GM21367 (cell line): Measurements from ENCODE around the gene QSOX1.

Experiments
- ATAC-seq: cut with Tn5 transposase; IDR thresholded peaks from one replicate; pipeline ENCODE4 v1.9.1; 2021; ENCODE audit not compliant: unreplicated experiment

Gene QSOX1

DNA sequence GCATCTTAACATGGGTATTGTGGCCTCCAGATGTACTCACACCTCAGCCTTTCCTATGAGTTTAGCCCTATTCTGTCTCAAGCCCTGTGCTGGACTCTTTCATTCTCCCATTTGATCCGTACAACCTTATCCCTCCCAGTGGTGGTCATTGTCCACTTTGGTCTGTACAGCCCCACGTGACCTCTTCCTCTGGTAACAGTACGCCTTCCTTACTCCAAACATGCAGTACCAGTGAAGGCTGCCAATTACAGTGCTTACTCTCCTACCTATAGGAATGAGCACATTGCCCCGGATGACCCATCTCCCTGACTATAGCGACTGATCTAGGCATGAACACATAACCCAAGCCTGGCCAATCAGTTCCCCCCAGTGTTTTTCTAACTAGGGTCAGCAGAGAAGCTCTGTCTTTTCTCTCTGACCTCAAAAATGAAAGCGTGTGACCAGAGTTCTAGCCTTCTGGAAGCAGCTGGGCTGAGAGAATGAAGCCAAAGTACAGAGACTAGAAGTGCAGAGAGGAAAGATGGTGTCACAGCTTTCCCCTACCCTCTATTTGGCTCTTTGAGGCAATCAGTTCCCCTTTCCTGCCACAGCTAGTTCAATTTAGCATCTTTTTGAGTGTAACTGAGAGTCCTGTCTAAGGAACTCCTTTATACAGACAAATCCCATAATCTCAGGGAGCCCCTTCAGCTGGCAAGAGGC lies 9.9 kb upstream of the QSOX1 start:
- ATAC-seq: no peak

DNA sequence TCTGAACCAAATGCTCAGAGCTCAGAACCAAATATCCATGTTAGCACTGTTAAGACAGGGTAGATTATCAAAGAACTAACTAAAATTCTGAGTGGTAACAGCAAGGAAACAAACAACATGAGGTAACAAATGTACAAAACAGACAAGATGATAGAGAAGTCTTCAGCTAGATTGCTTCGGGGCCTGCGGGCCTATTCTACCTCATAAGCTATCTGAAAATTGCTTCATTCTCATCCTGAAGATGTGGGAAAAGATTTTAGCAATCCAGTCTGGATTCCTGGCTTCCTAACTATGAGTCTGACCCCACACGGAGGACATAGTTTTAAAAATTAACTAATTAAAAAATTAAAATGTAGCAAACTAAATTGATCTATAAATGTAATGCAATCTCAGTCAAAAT lies 9.2 kb upstream of the QSOX1 start:
- ATAC-seq: no peak

DNA sequence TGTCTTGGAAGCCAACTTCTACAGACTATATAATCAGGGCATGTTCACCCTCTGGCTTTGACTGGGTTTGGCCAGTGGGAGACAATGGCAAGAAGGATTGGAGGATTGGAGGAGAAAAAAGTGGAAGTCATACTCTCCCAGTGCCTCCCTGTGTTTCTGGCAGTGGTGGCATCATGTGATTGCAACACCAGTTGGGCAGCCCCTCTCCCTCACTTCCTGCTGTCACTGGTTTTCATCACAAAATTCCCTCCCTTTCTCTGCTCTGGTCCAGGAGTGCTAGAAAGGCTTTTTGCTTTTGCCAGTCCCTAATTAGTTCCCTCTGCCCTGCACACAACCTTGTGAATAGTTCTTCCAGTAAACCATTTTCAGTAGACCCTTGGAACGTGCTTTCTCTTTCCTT lies 3.7 kb upstream of the QSOX1 start:
- no peak for ATAC-seq

DNA sequence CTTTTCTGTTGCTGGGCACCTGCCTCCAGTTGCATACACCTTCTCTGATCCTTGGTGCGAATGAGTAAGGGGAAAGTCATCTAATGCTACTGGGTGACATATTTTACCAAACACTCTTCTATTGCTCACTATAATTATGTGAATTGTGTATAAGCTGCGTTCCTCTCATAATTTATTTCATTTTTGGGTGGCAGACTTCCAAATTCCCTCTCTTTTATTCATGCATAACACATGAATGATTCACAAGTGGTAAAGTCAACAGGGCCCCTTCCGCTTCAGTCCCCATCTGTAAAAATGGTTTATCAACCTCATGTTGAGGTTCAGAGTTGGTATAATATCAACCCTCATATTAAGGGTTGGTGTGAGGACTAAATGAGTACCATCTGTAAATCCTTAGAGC lies 3.2 kb upstream of the QSOX1 start:
- no peak for ATAC-seq

DNA sequence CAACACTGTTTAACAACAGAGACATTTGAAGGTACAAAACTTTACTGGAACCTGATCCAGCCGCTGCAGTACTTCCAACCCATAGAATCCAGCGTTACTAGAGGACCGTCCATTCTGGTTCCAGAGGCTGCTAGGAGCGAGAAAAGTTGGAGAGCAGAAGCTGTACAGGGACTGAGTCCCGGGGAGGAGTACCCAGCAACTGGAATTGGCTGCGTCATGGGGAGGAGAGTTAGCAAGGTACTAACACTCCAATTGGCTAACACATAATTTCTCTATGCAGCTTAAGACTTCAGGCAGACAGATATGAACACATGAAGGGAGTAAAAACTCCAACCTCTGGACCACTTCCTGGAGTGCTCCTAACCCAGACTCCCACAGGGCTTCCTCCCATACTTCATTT lies 2.1 kb upstream of the QSOX1 start:
- no peak for ATAC-seq

DNA sequence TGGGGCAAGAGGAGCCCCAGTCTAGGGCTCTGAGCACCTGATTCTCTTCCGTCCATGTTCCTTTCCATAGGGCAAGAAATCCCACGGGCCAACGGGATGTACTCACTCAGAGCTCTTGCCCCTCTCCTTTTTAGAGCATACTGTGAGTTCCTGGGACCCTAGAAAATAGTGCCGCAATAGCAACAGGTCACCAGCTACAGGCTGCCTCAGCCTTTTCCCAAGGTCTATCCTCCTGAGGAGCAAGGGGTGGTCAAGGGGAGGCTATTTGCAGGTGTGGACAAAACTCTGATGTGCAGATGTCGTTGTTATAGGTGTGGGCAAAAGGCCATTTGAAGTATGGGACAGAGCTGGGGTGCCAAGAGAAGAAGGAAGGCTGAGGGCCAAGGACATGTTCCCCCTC lies 1.6 kb upstream of the QSOX1 start:
- ATAC-seq: no peak

DNA sequence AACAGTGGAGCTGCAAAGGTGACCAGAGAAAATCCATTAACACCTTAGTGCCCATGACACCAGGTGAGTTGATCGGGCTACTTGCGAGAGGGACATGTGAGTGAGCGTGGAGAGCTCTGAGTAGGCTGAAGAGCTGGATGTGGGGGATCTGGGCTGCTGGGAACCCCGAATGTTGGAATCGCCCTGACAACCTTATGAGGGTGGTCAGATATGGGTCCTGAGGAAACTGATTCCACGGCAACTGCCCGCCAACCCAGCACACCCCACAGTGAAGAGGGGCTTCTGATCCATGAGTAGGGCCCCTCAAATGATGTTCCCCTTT lies 705 bp upstream of the QSOX1 start:
- no peak for ATAC-seq

DNA sequence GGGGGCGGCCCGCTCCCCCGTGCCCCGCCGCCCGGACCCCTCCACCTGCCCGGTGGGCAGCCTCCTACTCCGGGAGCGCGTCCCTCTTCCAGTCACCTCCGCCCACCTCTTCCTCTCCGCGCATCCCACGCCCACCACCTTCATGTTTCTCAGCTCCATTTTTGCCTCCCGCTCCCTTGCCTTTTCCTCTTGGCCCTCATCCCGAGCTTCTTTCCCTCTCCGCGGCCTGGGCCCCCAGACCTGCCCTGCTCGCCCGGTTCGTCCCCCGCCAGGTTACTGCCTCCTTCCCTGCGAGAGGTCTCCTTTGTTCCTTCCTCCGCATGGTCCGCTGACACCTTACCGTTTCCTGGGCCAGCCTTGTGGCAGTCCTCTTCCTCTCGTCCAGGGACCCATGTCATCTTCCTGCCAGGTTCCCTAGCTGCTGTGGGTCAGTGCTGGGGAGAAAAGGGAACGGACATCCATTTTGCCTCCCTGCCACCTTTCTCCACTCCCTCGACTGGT lies 563 bp downstream of the QSOX1 start:
- peak; percentile 6 for ATAC-seq

DNA sequence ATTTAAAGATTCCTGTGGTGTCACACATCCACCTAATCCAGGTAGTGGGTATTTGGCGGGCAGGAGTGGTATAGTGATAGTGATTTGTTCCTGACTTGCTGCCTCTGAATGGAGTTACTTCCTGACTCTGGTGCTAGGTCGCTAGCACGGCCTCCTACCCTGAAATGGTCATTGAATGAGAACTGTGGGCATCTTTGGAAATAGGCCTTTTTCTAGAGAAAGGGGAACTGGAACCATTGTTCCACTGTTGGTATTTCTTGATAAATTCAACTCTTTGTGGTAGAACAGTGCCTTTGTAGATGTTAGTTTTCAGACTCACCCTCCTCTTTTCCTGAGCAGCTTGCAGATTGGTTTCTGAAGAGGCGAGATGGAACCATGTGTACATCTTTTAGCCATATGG lies 1.5 kb downstream of the QSOX1 start:
- no peak for ATAC-seq

DNA sequence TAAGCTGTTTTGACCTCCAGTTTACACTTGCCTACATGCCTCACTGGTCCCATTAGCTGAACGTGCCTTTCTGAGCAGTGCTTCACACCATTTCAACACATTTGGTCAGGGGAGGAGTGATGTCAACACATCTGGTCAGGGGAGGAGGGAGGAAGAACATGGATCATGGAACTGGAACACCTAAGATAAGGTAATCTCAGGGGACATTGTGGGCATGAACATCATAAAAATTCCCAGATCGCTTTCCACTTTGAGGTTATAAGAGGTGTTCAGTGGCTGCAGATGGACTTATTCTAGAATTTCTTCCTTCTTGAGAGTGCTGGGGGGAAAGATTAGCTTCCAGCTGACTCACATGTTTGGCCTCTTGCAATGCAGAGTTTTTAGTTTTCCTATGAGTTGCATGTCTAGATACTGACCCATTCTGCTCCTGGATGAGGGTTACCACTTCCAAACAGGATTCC lies 2.0 kb downstream of the QSOX1 start:
- ATAC-seq: no peak

DNA sequence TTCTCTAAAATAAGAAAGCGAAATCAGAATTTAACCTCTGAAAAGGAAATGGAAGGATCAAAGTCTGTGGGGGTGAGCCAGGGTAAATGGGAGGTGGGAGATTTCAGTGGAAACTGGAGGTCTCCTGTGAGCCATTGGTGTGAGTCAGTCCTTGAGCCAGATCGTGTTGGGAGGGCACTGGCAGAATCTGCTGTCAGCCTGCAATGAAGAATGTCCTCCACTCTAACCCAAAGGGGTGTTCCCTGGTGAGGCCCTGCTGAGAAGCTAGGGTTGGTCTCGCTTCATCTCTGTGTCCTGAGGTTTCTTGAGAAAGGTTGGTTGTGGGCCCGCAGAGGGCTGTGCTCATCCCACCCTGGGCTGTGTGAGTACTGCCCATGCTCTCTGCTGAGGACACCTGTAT lies 2.4 kb downstream of the QSOX1 start:
- ATAC-seq: no peak

DNA sequence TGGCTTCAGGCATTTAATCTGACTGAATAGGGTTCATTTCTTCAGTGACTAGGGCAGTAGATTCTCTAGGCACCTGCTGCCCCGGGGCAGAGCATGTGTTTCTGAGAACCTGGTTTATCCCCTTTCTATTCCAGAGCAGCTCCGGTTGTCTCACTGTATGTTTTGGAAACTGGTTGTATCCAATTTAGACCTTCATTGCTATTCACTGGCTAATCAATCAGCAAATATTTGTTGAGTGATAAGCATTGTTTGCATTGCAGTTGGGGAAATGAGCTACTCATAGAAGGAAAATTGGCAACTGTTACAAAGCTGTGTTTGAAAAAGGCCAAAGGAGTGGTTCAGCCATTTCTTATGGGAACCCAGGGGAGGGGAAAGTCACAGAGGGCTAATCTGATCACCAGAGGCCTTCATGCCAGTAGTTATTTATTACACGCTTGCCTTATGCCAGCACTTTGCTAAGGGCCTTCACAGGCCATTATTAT lies 2.9 kb downstream of the QSOX1 start:
- ATAC-seq: no peak

DNA sequence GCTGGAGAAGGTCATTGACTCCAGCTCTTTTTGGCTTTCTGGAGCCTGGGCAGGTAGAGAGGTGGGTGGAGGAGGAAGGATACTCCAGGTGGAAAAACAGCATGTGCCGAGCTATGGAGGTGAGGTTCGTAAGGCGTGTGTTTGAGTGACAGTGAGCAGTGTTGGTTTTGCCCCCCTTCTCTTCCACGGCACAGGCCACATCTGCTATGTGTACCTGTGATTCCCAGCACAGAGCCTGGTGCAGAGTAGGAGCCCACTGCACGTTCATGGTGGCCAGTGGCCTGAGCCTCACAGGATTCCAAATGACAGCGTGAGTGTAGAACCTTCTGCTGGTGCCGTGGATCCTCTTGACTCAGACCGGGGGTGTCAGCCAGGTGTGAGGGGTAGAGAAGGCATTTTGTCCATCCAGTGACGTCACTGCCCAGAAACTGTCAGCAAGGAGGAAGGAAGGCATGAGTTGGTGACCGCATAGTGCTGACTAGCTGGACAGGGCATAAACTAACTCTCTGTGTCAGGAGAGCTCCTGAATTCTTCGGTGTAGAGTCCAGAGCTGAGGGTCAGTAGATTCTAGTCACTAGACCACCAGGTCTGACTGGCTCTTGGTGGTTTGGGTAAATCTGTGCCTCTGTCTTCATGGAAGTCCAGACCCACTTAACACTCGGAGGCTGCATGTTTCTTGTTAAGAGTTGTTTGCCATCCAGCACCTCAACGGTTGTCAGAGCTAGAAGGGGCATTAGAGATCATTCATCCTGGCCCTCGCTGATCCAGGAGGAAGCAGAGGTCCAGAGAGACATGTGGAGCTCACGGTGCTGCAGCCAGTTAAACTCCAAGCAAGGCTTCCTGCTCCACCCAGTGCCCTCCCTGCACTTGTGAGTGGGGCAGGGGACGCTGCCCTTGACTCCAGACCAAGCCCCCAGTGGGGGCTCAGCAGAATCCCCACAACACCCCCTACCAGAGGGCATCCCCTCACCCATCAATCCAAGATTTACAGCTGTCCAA lies 3.8 kb downstream of the QSOX1 start:
- no peak for ATAC-seq

DNA sequence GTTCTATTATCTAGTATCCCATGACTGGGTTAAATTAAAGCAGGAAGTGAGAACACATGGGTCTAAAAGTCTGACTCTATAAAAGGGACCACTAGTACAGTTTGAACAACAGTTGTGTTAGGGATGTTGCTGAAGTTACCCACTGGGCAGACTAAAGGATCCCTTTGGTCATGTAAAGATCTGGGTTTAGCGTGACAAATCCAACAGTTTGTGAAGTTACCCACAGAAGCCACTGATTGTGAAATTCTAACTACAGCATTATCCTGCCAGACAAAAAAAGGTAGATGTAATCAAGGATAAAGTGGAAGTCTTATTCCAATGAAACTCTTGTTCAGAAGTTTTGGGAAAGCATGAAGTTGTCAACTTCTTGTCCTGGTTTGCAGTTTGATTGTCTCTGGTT lies 5.7 kb downstream of the QSOX1 start:
- no peak for ATAC-seq

DNA sequence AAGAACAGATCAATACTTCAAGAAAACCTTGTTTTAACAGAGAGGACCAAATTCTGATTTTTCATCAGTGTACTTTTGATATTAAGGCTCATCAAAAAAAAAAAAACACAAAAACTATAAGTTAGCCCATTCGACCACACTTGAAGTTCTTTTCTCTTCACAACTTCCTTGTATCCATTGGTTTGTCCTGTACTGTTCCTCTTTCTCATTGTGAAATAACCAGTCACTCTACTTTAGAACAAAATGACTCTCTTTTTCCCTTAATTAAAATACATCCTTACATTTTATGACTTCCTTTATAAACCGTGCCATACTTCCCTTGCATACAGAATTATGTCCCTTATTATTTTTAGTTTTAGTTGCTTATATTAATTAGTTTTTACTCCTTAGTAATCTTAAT lies 8.4 kb downstream of the QSOX1 start:
- ATAC-seq: no peak

DNA sequence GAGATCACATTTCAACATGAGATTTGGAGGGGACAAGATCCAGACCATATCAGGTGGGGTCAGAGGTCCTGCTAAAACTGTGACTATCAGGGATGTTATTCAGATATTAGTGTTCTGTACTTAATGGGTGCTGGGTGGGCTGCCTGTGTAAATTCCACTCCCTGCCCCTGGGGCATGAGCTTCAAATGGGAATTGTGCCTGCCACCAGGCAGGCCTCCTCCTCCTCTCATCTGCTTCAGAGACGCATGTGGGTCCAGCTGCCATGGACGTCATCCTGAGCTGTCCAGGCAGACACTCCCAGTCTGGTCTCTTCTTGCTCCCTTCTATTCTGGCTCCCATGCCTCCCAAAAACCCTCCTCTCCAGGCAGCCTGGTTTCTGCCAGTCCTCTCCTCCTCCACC lies 10.4 kb downstream of the QSOX1 start:
- no peak for ATAC-seq

DNA sequence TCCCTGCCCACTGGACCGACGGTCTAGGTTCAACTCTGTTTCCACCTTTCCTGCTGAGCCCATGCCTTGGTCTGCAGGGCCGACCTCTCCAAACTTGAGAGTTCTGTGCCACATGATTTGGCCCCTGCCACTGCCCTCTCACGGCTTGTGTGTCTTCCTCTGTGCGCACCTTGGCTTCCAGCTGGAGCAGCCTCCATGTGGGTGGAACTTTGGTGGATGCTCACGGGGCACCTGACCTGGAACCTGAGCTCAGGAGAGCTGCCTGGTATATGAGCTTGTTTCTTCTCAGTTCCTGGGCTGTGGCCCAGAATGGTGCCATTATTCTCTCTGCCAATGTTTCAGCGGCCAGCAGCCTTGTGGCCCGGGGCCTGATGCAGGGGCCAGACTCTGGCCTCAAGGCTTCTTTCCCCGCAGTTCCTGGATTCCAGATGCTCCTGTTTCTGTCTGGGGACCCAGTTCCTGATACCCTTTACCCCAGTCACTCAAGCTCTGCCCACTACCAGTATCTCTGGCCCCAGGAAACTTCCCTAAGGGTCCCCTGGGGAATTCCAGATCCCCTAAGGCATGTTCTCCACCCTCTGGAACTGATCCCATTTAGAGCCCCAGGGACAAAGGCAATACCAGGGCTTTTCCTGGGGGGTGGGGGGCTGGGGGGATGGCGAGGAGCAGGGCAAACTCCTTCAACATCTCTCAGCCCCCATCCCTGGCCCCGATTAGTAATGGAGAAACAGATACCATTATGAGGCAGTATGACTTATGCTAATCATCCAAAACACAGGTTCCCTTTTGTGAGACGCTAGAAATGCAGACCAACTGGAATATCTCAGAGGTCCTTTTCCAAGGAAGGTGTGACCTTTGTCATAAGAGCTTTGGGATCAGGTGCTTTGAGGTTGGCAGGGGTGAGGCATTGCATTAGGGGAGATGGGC lies 11.1 kb downstream of the QSOX1 start:
- no peak for ATAC-seq

DNA sequence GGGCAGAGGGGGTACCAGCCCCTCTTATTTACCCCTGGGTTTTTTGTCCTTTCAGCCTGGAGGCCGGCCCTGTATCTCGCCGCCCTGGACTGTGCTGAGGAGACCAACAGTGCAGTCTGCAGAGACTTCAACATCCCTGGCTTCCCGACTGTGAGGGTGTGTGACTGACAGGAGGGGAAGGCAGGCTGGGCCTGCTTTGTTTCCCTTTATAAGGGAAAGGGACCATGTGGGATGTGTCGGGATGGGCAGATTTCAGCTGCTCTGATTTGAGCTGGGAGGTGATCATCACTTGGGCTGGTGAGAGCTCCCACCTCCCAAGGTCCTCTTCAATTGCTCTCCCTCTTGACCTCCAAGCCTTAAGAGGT lies 11.7 kb downstream of the QSOX1 start:
- no peak for ATAC-seq

DNA sequence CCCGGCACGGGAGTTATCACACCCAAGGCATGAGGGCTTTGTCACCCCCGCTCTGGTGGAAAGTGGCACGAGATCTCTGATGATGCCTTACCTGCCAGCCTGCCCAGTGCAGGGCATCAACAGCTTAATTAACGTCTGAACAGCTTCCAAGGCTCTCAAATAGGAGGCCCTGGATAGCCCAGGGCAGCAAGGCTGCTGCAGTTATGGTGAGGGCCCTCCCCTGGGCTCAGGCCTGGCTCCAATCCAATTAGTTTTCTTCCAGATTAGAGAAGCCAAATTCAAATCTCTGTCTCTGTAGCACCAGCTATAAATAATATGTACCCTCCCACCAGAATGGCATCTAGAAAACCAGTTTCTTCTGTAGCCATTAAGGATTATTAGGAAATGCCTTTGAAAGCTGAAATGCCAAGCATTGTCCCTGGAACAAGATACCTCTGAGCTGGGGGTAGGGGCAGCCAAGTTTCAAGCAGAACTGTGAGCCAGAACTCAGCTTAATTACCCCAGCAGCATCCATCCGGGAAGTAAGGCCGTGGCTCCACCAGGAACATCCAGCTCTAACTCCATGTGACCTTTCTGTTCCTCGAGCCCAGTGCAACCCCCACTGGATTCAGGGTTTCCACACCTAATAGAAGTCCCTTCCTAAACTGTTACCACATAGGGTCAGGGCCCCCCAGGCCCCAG lies 12.5 kb downstream of the QSOX1 start:
- ATAC-seq: no peak

DNA sequence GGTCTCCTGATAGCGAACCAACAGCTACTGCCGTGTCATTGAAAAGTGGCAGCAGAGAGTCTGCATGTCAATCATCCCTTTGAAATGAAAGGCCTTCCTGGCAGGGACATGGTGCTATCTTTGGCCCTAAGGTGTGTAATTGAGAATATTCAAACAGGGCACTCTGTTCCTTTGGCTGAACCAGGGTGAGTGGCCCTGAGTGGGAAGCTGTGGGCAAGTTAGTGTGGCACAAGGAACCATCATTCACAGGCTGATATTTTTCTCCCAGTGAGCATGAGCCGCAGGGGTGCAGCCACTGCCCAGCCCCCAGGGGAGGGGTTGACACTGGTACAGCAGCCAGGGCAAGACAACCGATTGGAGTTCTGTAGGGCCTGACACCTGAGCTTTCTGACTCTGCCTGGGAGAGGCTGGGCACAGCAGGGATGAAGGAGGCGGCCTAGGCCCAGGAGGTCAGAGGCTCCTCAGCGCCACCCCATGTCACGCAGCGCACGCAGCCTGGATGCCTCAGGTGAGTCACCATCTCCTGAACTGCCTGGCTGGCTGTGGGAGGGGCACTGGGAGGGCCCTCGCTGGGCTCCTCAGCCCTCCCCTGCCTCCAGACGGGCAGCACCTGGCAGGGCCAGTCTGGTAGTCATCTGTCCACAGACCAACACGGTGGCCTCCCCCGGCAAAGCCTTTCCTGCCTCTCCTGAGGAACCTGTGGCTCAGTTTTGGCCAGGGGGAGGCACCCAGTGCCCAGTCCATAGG lies 13.2 kb downstream of the QSOX1 start:
- ATAC-seq: no peak
